Measurements from ENCODE around the gene MRPL12.

DNA sequence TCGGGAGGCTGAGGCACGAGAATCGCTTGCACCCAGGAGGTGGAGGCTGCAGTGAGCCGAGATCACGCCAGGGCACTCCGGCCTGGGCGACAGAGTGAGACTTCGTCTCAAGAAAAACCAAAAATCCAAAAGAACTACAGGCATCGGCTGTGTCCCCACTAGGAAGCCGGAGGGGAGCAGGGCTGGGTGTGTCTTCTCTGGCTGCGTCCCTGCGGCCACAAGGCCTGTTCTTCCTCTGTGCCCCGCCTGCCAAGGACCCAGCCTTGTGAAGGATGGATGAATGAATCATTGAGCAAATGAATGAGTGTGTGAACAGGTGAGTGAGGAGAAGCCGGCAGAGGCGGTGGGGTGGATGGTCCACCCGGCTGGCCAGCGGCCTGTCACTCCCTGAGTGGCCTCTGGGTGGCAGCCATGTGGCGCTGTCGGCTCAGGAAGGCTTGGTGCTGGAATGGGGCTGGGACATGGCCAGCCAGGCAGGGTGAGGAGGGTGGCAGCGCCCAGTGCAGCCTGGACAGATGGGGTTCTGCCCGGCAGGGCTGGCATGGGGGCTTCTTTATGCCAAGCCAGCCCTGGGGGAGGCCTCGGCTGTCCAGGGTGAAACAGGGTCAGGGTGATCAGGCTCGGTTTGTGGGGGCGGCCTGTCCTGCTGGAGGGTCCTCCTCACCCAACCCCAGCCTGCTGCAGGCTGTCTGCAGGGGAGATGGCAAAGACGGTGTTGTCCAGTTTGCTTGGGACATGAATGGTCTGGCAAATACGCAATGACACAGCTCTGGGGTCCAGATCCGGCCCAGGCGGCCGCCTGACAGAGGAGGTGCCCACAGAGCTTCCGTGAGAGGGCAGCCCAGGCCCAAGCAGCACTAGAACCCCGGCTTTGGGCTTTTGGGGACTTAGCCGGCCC is 30.6 kb downstream of the MRPL12 start:
- no peak for TF ChIP-seq TAF1 (IDR thresholded peaks at IDR 0.05; ENCODE audit: low read depth)
- TF ChIP-seq, protein P1, sequence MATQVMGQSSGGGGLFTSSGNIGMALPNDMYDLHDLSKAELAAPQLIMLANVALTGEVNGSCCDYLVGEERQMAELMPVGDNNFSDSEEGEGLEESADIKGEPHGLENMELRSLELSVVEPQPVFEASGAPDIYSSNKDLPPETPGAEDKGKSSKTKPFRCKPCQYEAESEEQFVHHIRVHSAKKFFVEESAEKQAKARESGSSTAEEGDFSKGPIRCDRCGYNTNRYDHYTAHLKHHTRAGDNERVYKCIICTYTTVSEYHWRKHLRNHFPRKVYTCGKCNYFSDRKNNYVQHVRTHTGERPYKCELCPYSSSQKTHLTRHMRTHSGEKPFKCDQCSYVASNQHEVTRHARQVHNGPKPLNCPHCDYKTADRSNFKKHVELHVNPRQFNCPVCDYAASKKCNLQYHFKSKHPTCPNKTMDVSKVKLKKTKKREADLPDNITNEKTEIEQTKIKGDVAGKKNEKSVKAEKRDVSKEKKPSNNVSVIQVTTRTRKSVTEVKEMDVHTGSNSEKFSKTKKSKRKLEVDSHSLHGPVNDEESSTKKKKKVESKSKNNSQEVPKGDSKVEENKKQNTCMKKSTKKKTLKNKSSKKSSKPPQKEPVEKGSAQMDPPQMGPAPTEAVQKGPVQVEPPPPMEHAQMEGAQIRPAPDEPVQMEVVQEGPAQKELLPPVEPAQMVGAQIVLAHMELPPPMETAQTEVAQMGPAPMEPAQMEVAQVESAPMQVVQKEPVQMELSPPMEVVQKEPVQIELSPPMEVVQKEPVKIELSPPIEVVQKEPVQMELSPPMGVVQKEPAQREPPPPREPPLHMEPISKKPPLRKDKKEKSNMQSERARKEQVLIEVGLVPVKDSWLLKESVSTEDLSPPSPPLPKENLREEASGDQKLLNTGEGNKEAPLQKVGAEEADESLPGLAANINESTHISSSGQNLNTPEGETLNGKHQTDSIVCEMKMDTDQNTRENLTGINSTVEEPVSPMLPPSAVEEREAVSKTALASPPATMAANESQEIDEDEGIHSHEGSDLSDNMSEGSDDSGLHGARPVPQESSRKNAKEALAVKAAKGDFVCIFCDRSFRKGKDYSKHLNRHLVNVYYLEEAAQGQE (IDR thresholded peaks at IDR 0.05; ENCODE audit: low read depth): no peak
- TF ChIP-seq RAD21 (IDR thresholded peaks at IDR 0.05; ENCODE audit: low read depth): peak; percentile 94
- no peak for TF ChIP-seq YY1 (IDR thresholded peaks at IDR 0.05; ENCODE audit: low read depth)
- TF ChIP-seq TEAD4 (IDR thresholded peaks at IDR 0.05): no peak
- no peak for TF ChIP-seq CREB1 (IDR thresholded peaks at IDR 0.05; ENCODE audit: low read depth)
- TF ChIP-seq CEBPB (IDR thresholded peaks at IDR 0.05): no peak
- no peak for TF ChIP-seq EP300 (IDR thresholded peaks at IDR 0.05; ENCODE audit: borderline replicate concordance)
- TF ChIP-seq, protein P2, sequence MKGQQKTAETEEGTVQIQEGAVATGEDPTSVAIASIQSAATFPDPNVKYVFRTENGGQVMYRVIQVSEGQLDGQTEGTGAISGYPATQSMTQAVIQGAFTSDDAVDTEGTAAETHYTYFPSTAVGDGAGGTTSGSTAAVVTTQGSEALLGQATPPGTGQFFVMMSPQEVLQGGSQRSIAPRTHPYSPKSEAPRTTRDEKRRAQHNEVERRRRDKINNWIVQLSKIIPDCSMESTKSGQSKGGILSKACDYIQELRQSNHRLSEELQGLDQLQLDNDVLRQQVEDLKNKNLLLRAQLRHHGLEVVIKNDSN (IDR thresholded peaks at IDR 0.05): no peak
- TF ChIP-seq, protein P3, sequence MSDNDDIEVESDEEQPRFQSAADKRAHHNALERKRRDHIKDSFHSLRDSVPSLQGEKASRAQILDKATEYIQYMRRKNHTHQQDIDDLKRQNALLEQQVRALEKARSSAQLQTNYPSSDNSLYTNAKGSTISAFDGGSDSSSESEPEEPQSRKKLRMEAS (IDR thresholded peaks at IDR 0.05): no peak
- TF ChIP-seq TCF12 (IDR thresholded peaks at IDR 0.05; ENCODE audit: low read depth): no peak
- no peak for TF ChIP-seq FOXM1 (IDR thresholded peaks at IDR 0.05; ENCODE audit: borderline replicate concordance, low read depth)
- TF ChIP-seq ZBTB7A (IDR thresholded peaks at IDR 0.05; ENCODE audit: low read depth): no peak
